ENCODE results near the gene APOBEC3F. TPM values are rescaled to one million over a fixed set of nuclear protein-coding genes. Genes with fewer than 3 reads are reported as not detected.

The APOBEC3F gene
- polyA plus RNA-seq, 1 experiment: 7.9 TPM

GRCh38 chr22:39090426-39091064 is 49.9 kb downstream of the APOBEC3F start:
- POLR2A ChIA-PET: no interaction called here

GRCh38 chr22:39091126-39092081 is 50.7 kb downstream of the APOBEC3F start:
- ChIA-PET CTCF (no interaction called here), POLR2A (no interaction called here)
- Histone ChIP-seq H3K27ac (ENCODE audit: low read depth, low read length) (no peak overlapping the region), H3K9me3 (ENCODE audit: control insufficient read depth, insufficient read depth, low read length) (no peaks in the 10 kb centered on the region), H3K27me3 (ENCODE audit: control insufficient read depth, insufficient read depth, low read length) (peaks cover 28% of the 10 kb centered on the region), H3K4me3 (ENCODE audit: low read depth, low read length) (no peak overlapping the region)
- no peak for DNase-seq (ENCODE audit: low read depth, low spot score)
- no peak for TF ChIP-seq CTCF (IDR thresholded peaks at IDR 0.05; ENCODE audit: low read depth, low read length)

More at GRCh38 chr22:39090426-39091064, 49.9 kb downstream of the APOBEC3F start:
- H3K27ac ChIP-seq (ENCODE audit: low read depth, low read length): no peak overlapping the region
- no peak overlapping the region for H3K4me3 ChIP-seq (ENCODE audit: low read depth, low read length)
- H3K9me3 ChIP-seq (ENCODE audit: control insufficient read depth, insufficient read depth, low read length): no peaks in the 10 kb centered on the region
- peaks cover 28% of the 10 kb centered on the region for H3K27me3 ChIP-seq (ENCODE audit: control insufficient read depth, insufficient read depth, low read length)
- DNase-seq (ENCODE audit: low read depth, low spot score): no peak
- TF ChIP-seq CTCF (IDR thresholded peaks at IDR 0.05; ENCODE audit: low read depth, low read length): no peak
- CTCF ChIA-PET: no interaction called here

- Histone ChIP-seq H3K27ac (ENCODE audit: low read depth, low read length) (no peak overlapping the region), H3K9me3 (ENCODE audit: control insufficient read depth, insufficient read depth, low read length) (no peaks in the 10 kb centered on the region; the same call in 1 of the 2 replicates), H3K4me3 (ENCODE audit: low read depth, low read length) (no peak overlapping the region), H3K27me3 (ENCODE audit: control insufficient read depth, insufficient read depth, low read length) (peaks cover 24% of the 10 kb centered on the region)
- DNase-seq (ENCODE audit: low read depth, low spot score): no peak
- CTCF ChIA-PET: no interaction called here
- TF ChIP-seq CTCF (IDR thresholded peaks at IDR 0.05; ENCODE audit: low read depth, low read length): no peak
- POLR2A ChIA-PET: no interaction called here
Observed at GRCh38 chr22:39092111-39092862, 51.6 kb downstream of the APOBEC3F start.

- H3K27me3 ChIP-seq (ENCODE audit: control insufficient read depth, insufficient read depth, low read length): peaks cover 22% of the 10 kb centered on the region
- no peak for TF ChIP-seq CTCF (IDR thresholded peaks at IDR 0.05; ENCODE audit: low read depth, low read length)
- POLR2A ChIA-PET: no interaction called here
- DNase-seq (ENCODE audit: low read depth, low spot score): no peak
- no peaks in the 10 kb centered on the region; the same call in 1 of the 2 replicates for H3K9me3 ChIP-seq (ENCODE audit: control insufficient read depth, insufficient read depth, low read length)
- CTCF ChIA-PET: interaction anchor here (0.7 to 1.1 kb wide), 2 partner anchors 225 to 326 kb away, joined by 3 read pairs; no protein-coding TSS in a partner anchor
- H3K4me3 ChIP-seq (ENCODE audit: low read depth, low read length): no peak overlapping the region
- no peak overlapping the region for H3K27ac ChIP-seq (ENCODE audit: low read depth, low read length)
Observed at GRCh38 chr22:39094717-39095389, 54.2 kb downstream of the APOBEC3F start.

All from AG04450 (cell line).